WTC11 (cell line): Measurements from ENCODE around the gene PLA1A. TPM values are rescaled to one million over a fixed set of nuclear protein-coding genes. Genes with fewer than 3 reads are reported as not detected.

Experiments
- ATAC-seq: fragments of 200-7000 bp; cut with Tn5 transposase; 2 replicates; pipeline ENCODE4 v1.10.0; 2021; ENCODE audit warnings: mild to moderate bottlenecking, moderate library complexity
- CTCF ChIA-PET: fragments of 300-600 bp; sonication (Branson Sonifier 250); formaldehyde crosslinking; loops from one replicate; lab custom pipeline; 2021; ENCODE audit warnings: antibody characterized with exemption; lab: Charles Lee
- POLR2A ChIA-PET: fragments of 350-600 bp; sonication (Branson Sonifier 250); formaldehyde crosslinking; loops from one replicate; lab custom pipeline; 2021; ENCODE audit warnings: antibody characterized with exemption; lab: Charles Lee
- DNase-seq: peaks from one replicate; pipeline ENCODE4 v3.0.0; 2021; ENCODE audit warnings: low spot score
- H3K27ac Mint-ChIP-seq: 2 replicates; pipeline ENCODE4 v1.8.0; 2021; ENCODE audit warnings: mixed read lengths
- H3K27me3 Mint-ChIP-seq: 2 replicates; pipeline ENCODE4 v1.8.0; 2021; ENCODE audit warnings: low read depth, mild to moderate bottlenecking, moderate library complexity, mixed read lengths
- H3K36me3 Mint-ChIP-seq: 2 replicates; pipeline ENCODE4 v1.8.0; 2021; ENCODE audit warnings: mixed read lengths
- H3K4me1 Mint-ChIP-seq: 2 replicates; pipeline ENCODE4 v1.8.0; 2022; ENCODE audit warnings: mixed read lengths
- H3K4me3 Mint-ChIP-seq: 2 replicates; pipeline ENCODE4 v1.8.0; 2021; ENCODE audit warnings: mild to moderate bottlenecking, moderate library complexity, mixed read lengths
- H3K9me3 Mint-ChIP-seq: 2 replicates; pipeline ENCODE4 v1.8.0; 2021; ENCODE audit warnings: mixed read lengths
- ATF6 ChIP-seq: sonication (generic); formaldehyde crosslinking; IDR thresholded peaks from 2 replicates; pipeline ENCODE4 v1.8.1; 2023; ENCODE audit warnings: mild to moderate bottlenecking, missing genetic modification reagents
- CBFB ChIP-seq: sonication (generic); formaldehyde crosslinking; IDR thresholded peaks from 2 replicates; pipeline ENCODE4 v1.8.1; 2022; ENCODE audit warnings: mild to moderate bottlenecking, low read depth, missing genetic modification reagents
- CTCF ChIP-seq: fragments of 200-600 bp; IDR thresholded peaks from 2 replicates; pipeline ENCODE4 v1.8.0; 2022; ENCODE audit warnings: antibody characterized with exemption
- E2F4 ChIP-seq: sonication (generic); formaldehyde crosslinking; IDR thresholded peaks from 2 replicates; pipeline ENCODE4 v1.8.1; 2022; ENCODE audit warnings: low read depth, mild to moderate bottlenecking, moderate library complexity, missing genetic modification reagents, borderline replicate concordance
- ERG ChIP-seq: fragments of 250-450 bp; sonication (Bioruptor Pico); IDR thresholded peaks from 2 replicates; pipeline ENCODE4 v1.8.0; 2021; ENCODE audit warnings: mild to moderate bottlenecking
- GABPB1 ChIP-seq: sonication (generic); formaldehyde crosslinking; IDR thresholded peaks from 2 replicates; pipeline ENCODE4 v1.8.1; 2023; ENCODE audit warnings: mild to moderate bottlenecking, missing genetic modification reagents
- MLX ChIP-seq: sonication (generic); formaldehyde crosslinking; IDR thresholded peaks from 2 replicates; pipeline ENCODE4 v1.8.1; 2023; ENCODE audit warnings: mild to moderate bottlenecking, missing genetic modification reagents, moderate library complexity
- NFYB ChIP-seq: sonication (generic); formaldehyde crosslinking; conservative IDR thresholded peaks from 2 replicates; pipeline ENCODE4 v1.8.0; 2022; ENCODE audit warnings: low read depth, missing genetic modification reagents
- NR2C2 ChIP-seq: sonication (generic); formaldehyde crosslinking; IDR thresholded peaks from 2 replicates; pipeline ENCODE4 v1.8.0; 2022; ENCODE audit warnings: mild to moderate bottlenecking, missing genetic modification reagents
- PRRX2 ChIP-seq: fragments of 250-450 bp; sonication (Bioruptor Pico); IDR thresholded peaks from 2 replicates; pipeline ENCODE4 v1.8.0; 2021; ENCODE audit warnings: mild to moderate bottlenecking
- RELA ChIP-seq: sonication (generic); formaldehyde crosslinking; IDR thresholded peaks from 2 replicates; pipeline ENCODE4 v1.8.1; 2022; ENCODE audit warnings: missing genetic modification reagents, mild to moderate bottlenecking, borderline replicate concordance
- SOX15 ChIP-seq: fragments of 250-450 bp; sonication (Bioruptor Pico); IDR thresholded peaks from 2 replicates; pipeline ENCODE4 v1.9.0; 2021; ENCODE audit warnings: mild to moderate bottlenecking
- SP1 ChIP-seq: sonication (generic); formaldehyde crosslinking; conservative IDR thresholded peaks from 2 replicates; pipeline ENCODE4 v1.8.1; 2022; ENCODE audit warnings: missing genetic modification reagents
- TCF7 ChIP-seq: sonication (generic); formaldehyde crosslinking; IDR thresholded peaks from 2 replicates; pipeline ENCODE4 v1.8.0; 2022; ENCODE audit warnings: mild to moderate bottlenecking, low read depth, missing genetic modification reagents, moderate library complexity
- TP53 ChIP-seq: sonication (generic); formaldehyde crosslinking; IDR thresholded peaks from 2 replicates; pipeline ENCODE4 v1.8.1; 2023; ENCODE audit warnings: mild to moderate bottlenecking, missing genetic modification reagents
- ZMAT4 ChIP-seq: fragments of 250-450 bp; sonication (Bioruptor Pico); IDR thresholded peaks from 2 replicates; pipeline ENCODE4 v1.9.0; 2021; ENCODE audit warnings: mild to moderate bottlenecking
- ZNF121 ChIP-seq: sonication (generic); formaldehyde crosslinking; IDR thresholded peaks from 2 replicates; pipeline ENCODE4 v1.8.0; 2023; ENCODE audit warnings: missing genetic modification reagents
- ZNF138 ChIP-seq: sonication (generic); formaldehyde crosslinking; conservative IDR thresholded peaks from 2 replicates; pipeline ENCODE4 v1.8.1; 2022; ENCODE audit warnings: mild to moderate bottlenecking, moderate library complexity, missing genetic modification reagents
- ZNF219 ChIP-seq: sonication (generic); formaldehyde crosslinking; IDR thresholded peaks from 2 replicates; pipeline ENCODE4 v1.8.0; 2023; ENCODE audit warnings: missing genetic modification reagents, mild to moderate bottlenecking, borderline replicate concordance
- ZNF317 ChIP-seq: sonication (generic); formaldehyde crosslinking; IDR thresholded peaks from 2 replicates; pipeline ENCODE4 v1.8.1; 2023; ENCODE audit warnings: low read depth, mild to moderate bottlenecking, moderate library complexity, missing genetic modification reagents, borderline replicate concordance
- ZNF416 ChIP-seq: fragments of 250-450 bp; sonication (Bioruptor Pico); IDR thresholded peaks from 2 replicates; pipeline ENCODE4 v1.9.0; 2021; ENCODE audit warnings: mild to moderate bottlenecking, inconsistent platforms
- ZNF425 ChIP-seq: fragments of 250-450 bp; sonication (Bioruptor Pico); conservative IDR thresholded peaks from 2 replicates; pipeline ENCODE4 v1.9.0; 2021; ENCODE audit warnings: mild to moderate bottlenecking
- ZNF671 ChIP-seq: fragments of 250-450 bp; sonication (Bioruptor Pico); IDR thresholded peaks from 2 replicates; pipeline ENCODE4 v1.8.0; 2021; ENCODE audit warnings: mild to moderate bottlenecking
- total RNA-seq: library from RNA; stranded (reverse); gene quantifications from 3 replicates; pipeline ENCODE4 v1.2.3, GENCODE V29; 2021

PLA1A gene
- total RNA-seq, 1 experiment from 2014 or later = not detected

- Mint-ChIP-seq H3K27me3 (no peaks in the 10 kb centered on the region; the same call in none of the 2 replicates), H3K27ac (no peak overlapping the region), H3K9me3 (peaks cover 5% of the 10 kb centered on the region; the same call in 1 of the 2 replicates), H3K4me1 (peaks cover 8% of the 10 kb centered on the region), H3K4me3 (no peak overlapping the region), H3K36me3 (no peaks in the 10 kb centered on the region; the same call in 1 of the 2 replicates)
- TF ChIP-seq ZNF317 (CRISPR knock-in tag) (no peak), TCF7 (no peak), NFYB (CRISPR knock-in tag) (no peak), GABPB1 (CRISPR knock-in tag) (no peak), CTCF (no peak), ZNF671 (CRISPR knock-in tag) (no peak), SP1 (no peak), ZNF416 (CRISPR knock-in tag) (no peak), ATF6 (CRISPR knock-in tag) (no peak), ZNF219 (CRISPR knock-in tag) (no peak), ERG (no peak), TP53 (CRISPR knock-in tag) (no peak)
- ATAC-seq (no peak), DNase-seq (no peak)
- POLR2A ChIA-PET = no interaction called here
- CTCF ChIA-PET = no interaction called here
Observed at GRCh38 chr3:119620899-119621298, 23.2 kb downstream of the PLA1A start.

- no peaks in the 10 kb centered on the region; the same call in 1 of the 2 replicates for H3K36me3 Mint-ChIP-seq
- no peak for DNase-seq
- peaks cover 5% of the 10 kb centered on the region; the same call in 1 of the 2 replicates for H3K9me3 Mint-ChIP-seq
- no peak for ATAC-seq
- TF ChIP-seq ZNF138 = no peak
- no peak for TF ChIP-seq PRRX2
- TF ChIP-seq ZNF121 = no peak
- no peak for TF ChIP-seq ZNF219 (CRISPR knock-in tag)
- TF ChIP-seq SOX15 = no peak
- no peak for TF ChIP-seq ZNF425 (CRISPR knock-in tag)
- TF ChIP-seq ZMAT4 (CRISPR knock-in tag) = no peak
- no peak for TF ChIP-seq NR2C2 (CRISPR knock-in tag)
- no peak for TF ChIP-seq E2F4 (CRISPR knock-in tag)
- TF ChIP-seq CBFB = no peak
- TF ChIP-seq RELA (CRISPR knock-in tag) = no peak
- no peak for TF ChIP-seq MLX (CRISPR knock-in tag)
- no peaks in the 10 kb centered on the region; the same call in none of the 2 replicates for H3K27me3 Mint-ChIP-seq
- peaks cover 20% of the 10 kb centered on the region for H3K4me1 Mint-ChIP-seq
- no peak overlapping the region for H3K27ac Mint-ChIP-seq
- no peak overlapping the region for H3K4me3 Mint-ChIP-seq
- CTCF ChIA-PET = no interaction called here
- POLR2A ChIA-PET = no interaction called here
Observed at GRCh38 chr3:119624002-119624720, 26.5 kb downstream of the PLA1A start.
